ENCODE data around the gene RARA.
"Not testable (repeated sequence)": the region's sequence is repeated elsewhere in the genome, so short reads cannot be mapped to it uniquely, and the experiment has no call there.

RARA gene

DNA sequence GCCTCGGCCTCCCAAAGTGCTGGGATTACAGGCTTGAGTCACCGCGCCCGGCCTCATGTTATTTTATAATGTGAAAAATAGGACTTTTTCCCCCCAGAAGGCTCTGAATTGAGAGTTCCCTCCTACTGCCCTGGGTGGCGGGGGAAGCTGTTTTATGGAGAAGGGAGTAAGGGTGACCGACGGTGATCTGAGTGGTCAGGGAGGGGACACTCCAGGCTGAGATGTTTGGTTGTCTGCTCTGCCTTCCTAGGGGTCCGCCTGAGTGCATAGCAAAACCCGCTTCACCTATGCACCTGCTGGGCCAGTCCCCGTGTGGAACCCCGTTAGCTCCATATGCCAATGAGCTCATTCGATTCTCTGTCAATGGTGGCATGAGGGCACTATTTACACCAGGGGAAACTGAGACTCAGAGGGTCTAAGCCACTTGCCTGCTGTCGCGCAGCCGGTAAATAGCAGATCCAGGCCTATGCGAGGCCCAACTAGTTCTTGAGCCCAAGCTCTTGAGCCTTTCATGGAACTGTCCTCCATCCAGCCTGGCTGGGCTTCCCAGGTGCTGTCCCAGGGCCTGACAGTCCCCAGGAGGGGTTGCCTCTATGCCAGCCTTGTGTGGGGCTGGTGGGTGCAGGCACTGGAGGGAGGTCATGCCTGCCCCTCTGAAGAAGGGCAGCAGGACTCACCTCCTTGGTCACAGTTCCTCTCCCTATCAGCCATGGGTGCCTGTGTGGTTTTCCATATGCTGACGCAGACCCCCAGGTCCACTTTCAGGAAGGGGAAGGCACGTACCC is 57.3 kb downstream of the RARA start:
- H3K4me3 ChIP-seq (ENCODE audit: low read depth, low read length) = no peak overlapping the region
- in situ Hi-C loops (cut with HindIII; ENCODE audit: low sequenced_read_pairs) = no loop called here
- TF ChIP-seq, protein P1, sequence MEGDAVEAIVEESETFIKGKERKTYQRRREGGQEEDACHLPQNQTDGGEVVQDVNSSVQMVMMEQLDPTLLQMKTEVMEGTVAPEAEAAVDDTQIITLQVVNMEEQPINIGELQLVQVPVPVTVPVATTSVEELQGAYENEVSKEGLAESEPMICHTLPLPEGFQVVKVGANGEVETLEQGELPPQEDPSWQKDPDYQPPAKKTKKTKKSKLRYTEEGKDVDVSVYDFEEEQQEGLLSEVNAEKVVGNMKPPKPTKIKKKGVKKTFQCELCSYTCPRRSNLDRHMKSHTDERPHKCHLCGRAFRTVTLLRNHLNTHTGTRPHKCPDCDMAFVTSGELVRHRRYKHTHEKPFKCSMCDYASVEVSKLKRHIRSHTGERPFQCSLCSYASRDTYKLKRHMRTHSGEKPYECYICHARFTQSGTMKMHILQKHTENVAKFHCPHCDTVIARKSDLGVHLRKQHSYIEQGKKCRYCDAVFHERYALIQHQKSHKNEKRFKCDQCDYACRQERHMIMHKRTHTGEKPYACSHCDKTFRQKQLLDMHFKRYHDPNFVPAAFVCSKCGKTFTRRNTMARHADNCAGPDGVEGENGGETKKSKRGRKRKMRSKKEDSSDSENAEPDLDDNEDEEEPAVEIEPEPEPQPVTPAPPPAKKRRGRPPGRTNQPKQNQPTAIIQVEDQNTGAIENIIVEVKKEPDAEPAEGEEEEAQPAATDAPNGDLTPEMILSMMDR (IDR thresholded peaks at IDR 0.05; ENCODE audit: low read depth, low read length, missing control alignments) = no peak
- DNase-seq (ENCODE audit: low read depth) = no peak

DNA sequence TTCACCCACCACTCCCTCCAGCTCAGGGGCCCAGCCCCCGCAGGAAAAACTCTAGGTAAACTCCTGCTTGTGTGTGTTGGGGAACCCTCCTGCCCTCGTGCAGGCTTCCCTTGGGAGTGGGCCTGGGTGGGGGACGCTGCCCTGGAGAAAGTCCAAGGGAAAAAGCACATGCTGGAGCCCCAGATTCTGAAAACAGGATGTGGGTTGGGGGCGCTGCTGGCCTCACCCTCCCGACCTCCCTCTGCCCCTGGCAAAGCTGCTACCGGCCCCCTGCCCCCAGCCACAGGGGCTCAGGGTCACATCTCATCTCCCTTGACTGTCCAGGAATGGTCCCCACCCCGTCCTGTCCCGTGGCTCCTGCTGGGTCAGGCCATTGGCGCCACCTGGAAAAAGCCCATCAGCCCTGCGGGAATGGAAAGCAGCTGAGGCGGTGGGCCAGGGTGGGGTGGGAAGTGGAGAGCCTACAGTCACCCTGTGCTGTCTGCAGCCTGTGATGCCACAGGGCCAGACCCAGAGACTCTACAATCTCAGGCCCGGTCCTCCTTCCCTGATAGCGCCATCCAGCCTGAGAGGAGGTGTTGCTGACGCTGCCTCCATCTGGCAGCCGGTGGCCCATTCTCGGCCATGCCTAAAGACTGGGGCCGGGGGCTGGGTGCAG is 58.0 kb downstream of the RARA start:
- in situ Hi-C loops (cut with HindIII; ENCODE audit: low sequenced_read_pairs) = no loop called here
- DNase-seq (ENCODE audit: low read depth) = no peak
- TF ChIP-seq, protein P1 (IDR thresholded peaks at IDR 0.05; ENCODE audit: low read depth, low read length, missing control alignments) = no peak
- H3K4me3 ChIP-seq (ENCODE audit: low read depth, low read length) = no peak overlapping the region

DNA sequence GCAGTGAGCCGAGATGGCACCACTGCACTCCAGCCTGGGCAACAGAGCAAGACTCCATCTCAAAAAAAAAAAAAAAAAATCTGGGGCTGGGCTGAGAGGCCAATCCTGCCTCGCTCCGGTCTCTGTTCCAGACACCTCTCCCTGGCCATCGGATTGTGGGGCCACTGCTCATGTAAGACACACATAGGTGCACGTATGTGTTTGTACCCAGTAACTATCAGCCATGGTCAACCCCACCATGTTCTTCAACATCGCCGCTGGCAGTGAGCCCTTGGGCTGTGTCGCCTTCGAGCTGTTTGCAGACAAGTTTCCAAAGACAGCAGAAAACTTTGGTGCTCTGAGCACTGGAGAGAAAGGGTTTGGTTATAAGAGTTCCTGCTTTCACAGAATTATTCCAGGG is 58.7 kb downstream of the RARA start:
- DNase-seq (ENCODE audit: low read depth); H3K4me3 ChIP-seq (ENCODE audit: low read depth, low read length); in situ Hi-C loops (cut with HindIII; ENCODE audit: low sequenced_read_pairs): not testable (repeated sequence)

DNA sequence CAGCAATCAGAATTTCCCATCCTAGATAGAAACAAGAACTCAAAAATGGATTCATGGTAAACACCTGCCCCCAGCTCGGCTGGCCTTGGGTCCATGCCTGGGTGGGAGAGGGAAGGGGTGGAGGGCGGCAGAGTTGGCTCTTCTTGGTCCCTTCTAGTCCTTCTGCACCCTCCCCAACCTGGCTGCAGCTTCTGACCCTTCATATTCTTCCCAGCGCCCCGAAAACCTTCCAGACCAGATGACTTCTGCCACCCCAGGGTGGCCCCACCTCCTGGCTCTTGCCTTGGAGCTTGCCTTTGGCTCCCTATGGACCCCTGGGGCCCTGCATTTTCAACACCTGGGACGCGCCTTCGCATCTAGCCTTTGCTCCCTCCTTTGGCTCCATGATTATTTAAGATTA is 60.9 kb downstream of the RARA start:
- DNase-seq (ENCODE audit: low read depth) = no peak
- no peak overlapping the region for H3K4me3 ChIP-seq (ENCODE audit: low read depth, low read length)
- in situ Hi-C loops (cut with HindIII; ENCODE audit: low sequenced_read_pairs) = no loop called here
- TF ChIP-seq, protein P1 (IDR thresholded peaks at IDR 0.05; ENCODE audit: low read depth, low read length, missing control alignments) = no peak

DNA sequence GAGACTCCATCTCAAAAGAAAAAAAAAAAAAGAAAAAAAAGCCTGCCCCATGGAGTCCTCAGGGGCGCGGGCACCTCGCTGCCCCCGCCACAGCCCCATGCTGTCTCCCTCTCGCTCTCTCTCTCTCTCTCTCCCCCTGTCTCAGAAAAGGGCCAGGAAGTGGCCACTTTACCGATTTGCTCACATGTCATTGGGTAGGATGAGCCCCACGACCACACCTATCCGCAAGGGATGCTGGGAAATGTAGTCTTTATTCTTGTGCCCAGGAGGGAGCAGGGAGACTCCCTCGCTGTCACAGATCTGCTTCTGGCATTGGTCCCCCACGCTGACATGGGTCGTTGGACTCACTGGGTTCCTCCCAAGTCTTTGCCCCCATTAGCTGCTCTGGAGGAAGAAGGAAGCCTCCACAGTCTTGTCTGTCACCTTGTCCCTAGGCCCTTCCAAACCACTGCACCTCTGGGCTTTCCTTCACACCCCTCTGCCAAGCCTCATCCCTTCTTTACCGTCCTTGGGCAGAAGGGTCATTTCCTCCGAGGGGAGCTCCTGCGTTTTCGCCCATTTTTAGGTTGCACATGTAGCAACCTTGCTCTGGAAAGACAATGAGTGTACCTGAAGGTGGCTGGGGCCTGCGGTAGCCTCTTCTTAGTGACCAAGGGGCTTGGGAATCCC is 62.4 kb downstream of the RARA start:
- in situ Hi-C loops (cut with HindIII; ENCODE audit: low sequenced_read_pairs) = no loop called here
- TF ChIP-seq, protein P1 (IDR thresholded peaks at IDR 0.05; ENCODE audit: low read depth, low read length, missing control alignments) = no peak
- no peak for DNase-seq (ENCODE audit: low read depth)
- H3K4me3 ChIP-seq (ENCODE audit: low read depth, low read length) = no peak overlapping the region

DNA sequence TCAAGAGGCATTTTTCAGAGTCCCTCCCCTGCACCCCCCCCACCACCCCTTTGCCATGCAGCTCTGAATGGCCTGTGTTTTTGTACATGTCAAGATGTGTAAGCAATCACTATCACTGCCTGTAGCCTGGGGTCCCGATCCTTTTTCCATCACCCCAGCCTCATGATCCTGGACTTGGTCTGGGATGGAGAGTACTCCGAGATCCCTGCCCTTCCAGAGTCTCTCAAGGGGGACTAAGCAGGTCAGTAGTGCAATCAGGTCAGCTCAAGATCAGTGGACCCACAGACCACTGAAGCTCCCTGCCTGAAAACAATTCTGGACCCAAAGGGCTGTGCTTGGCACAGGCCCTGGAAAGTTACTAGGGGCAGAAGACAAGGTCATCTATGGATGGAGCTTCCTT is 63.1 kb downstream of the RARA start:
- in situ Hi-C loops (cut with HindIII; ENCODE audit: low sequenced_read_pairs) = no loop called here
- H3K4me3 ChIP-seq (ENCODE audit: low read depth, low read length) = no peak overlapping the region
- DNase-seq (ENCODE audit: low read depth) = no peak
- TF ChIP-seq, protein P1 (IDR thresholded peaks at IDR 0.05; ENCODE audit: low read depth, low read length, missing control alignments) = no peak

DNA sequence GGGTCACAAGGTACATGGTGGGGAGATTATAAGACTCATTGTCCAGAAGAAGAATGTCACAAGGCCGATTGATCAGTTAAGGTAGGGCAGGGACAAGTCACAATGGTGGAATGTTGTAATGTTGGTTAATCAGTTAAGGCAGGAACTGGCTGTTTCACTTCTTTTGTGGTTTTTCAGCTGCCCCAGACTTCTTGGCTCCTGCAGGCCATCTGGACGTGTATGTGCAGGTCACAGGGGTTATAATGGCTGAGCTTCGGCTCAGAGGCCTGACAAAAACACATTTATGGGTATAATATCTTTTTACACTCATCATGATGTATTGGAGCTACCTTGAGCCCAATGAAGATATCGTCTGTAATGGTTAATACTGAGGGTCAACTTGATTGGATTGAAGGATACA is 63.7 kb downstream of the RARA start:
- DNase-seq (ENCODE audit: low read depth); in situ Hi-C loops (cut with HindIII; ENCODE audit: low sequenced_read_pairs); H3K4me3 ChIP-seq (ENCODE audit: low read depth, low read length): not testable (repeated sequence)

Data from astrocyte of the cerebellum (primary cell).